ENCODE results near the gene RSPH1.
"Not testable (repeated sequence)": the region's sequence is repeated elsewhere in the genome, so short reads cannot be mapped to it uniquely, and the experiment has no call there.

RSPH1 gene

GRCh38 chr21:42489991-42490390 lies 6.0 kb downstream of the RSPH1 start:
- in situ Hi-C loops (cut with MboI; ENCODE audit: low sequenced_read_pairs), result loop anchor here (5.0 kb wide), 1 partner anchor 47 kb away; no protein-coding TSS in a partner anchor

- in situ Hi-C loops (cut with MboI; ENCODE audit: low sequenced_read_pairs), result loop anchor here (5.0 kb wide), 1 partner anchor 48 kb away; no protein-coding TSS in a partner anchor
Observed at GRCh38 chr21:42489006-42489563, 6.9 kb downstream of the RSPH1 start.

GRCh38 chr21:42486531-42486930 lies 9.5 kb downstream of the RSPH1 start:
- in situ Hi-C loops (cut with MboI; ENCODE audit: low sequenced_read_pairs), result loop anchor here (5.0 kb wide), 1 partner anchor 51 kb away; no protein-coding TSS in a partner anchor

GRCh38 chr21:42486072-42486471 lies 10.0 kb downstream of the RSPH1 start:
- in situ Hi-C loops (cut with MboI; ENCODE audit: low sequenced_read_pairs), result loop anchor here (5.0 kb wide), 1 partner anchor 51 kb away; no protein-coding TSS in a partner anchor

- in situ Hi-C loops (cut with MboI; ENCODE audit: low sequenced_read_pairs), result loop anchor here (5.0 kb wide), 1 partner anchor 52 kb away; no protein-coding TSS in a partner anchor
Observed at GRCh38 chr21:42484966-42485365, 11.1 kb downstream of the RSPH1 start.

GRCh38 chr21:42481169-42481568 lies 14.9 kb downstream of the RSPH1 start:
- in situ Hi-C loops (cut with MboI; ENCODE audit: low sequenced_read_pairs), result no loop called here

- in situ Hi-C loops (cut with MboI; ENCODE audit: low sequenced_read_pairs), result no loop called here
Observed at GRCh38 chr21:42480736-42481135, 15.3 kb downstream of the RSPH1 start.

GRCh38 chr21:42479582-42479981 lies 16.4 kb downstream of the RSPH1 start:
- in situ Hi-C loops (cut with MboI; ENCODE audit: low sequenced_read_pairs), result no loop called here

GRCh38 chr21:42478504-42478903 lies 17.5 kb downstream of the RSPH1 start:
- in situ Hi-C loops (cut with MboI; ENCODE audit: low sequenced_read_pairs), result no loop called here

- in situ Hi-C loops (cut with MboI; ENCODE audit: low sequenced_read_pairs), result no loop called here
Observed at GRCh38 chr21:42476388-42477331, 19.4 kb downstream of the RSPH1 start.

GRCh38 chr21:42475526-42476387 lies 20.3 kb downstream of the RSPH1 start:
- in situ Hi-C loops (cut with MboI; ENCODE audit: low sequenced_read_pairs), result no loop called here

GRCh38 chr21:42475036-42475435 lies 21.0 kb downstream of the RSPH1 start:
- in situ Hi-C loops (cut with MboI; ENCODE audit: low sequenced_read_pairs), result no loop called here

GRCh38 chr21:42474043-42474831 lies 21.8 kb downstream of the RSPH1 start:
- in situ Hi-C loops (cut with MboI; ENCODE audit: low sequenced_read_pairs), result no loop called here

- in situ Hi-C loops (cut with MboI; ENCODE audit: low sequenced_read_pairs), result no loop called here
Observed at GRCh38 chr21:42473498-42474042, 22.5 kb downstream of the RSPH1 start.

- in situ Hi-C loops (cut with MboI; ENCODE audit: low sequenced_read_pairs), result no loop called here
Observed at GRCh38 chr21:42472521-42472920, 23.5 kb downstream of the RSPH1 start.

GRCh38 chr21:42471716-42472330 lies 24.2 kb downstream of the RSPH1 start:
- in situ Hi-C loops (cut with MboI; ENCODE audit: low sequenced_read_pairs), result no loop called here

GRCh38 chr21:42471206-42471605 lies 24.8 kb downstream of the RSPH1 start:
- in situ Hi-C loops (cut with MboI; ENCODE audit: low sequenced_read_pairs), result no loop called here

- in situ Hi-C loops (cut with MboI; ENCODE audit: low sequenced_read_pairs), result not testable (repeated sequence)
Observed at GRCh38 chr21:42469726-42470125, 26.3 kb downstream of the RSPH1 start.

GRCh38 chr21:42469272-42469671 lies 26.8 kb downstream of the RSPH1 start:
- in situ Hi-C loops (cut with MboI; ENCODE audit: low sequenced_read_pairs), result no loop called here
